GM21576 (cell line): ENCODE measurements around the gene FAM221A.
"Not testable (repeated sequence)": the region's sequence is repeated elsewhere in the genome, so short reads cannot be mapped to it uniquely, and the experiment has no call there.

Source experiments
- ATAC-seq: cut with Tn5 transposase; IDR thresholded peaks from one replicate; pipeline ENCODE4 v1.9.1; 2021; ENCODE audit warnings: mild to moderate bottlenecking, moderate library complexity; ENCODE audit not compliant: unreplicated experiment

FAM221A gene

GRCh38 chr7:23700046-23700445, 20.0 kb downstream of the FAM221A start:
- ATAC-seq = no peak

- no peak for ATAC-seq
Measured at GRCh38 chr7:23709081-23709750, 29.2 kb downstream of the FAM221A start.

DNA sequence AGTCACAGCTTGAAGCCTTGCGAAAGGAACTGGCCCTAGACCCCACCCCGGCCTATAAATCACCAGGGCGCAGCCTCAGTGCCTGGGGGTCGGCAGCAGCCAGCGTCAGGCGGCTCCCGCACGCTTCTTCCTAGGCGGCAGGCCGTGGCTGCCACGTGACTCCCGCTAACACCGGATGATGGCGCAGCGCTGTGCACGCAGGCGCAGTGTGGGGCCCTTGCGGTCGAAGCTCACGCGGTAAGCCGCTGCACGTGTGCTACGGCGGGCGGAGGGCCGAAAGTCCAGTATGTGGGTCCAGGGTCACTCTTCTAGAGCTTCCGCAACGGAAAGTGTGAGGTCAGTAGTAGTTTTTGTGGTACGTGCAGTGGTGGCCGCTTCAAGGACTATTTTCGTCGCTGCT, 30.0 kb downstream of the FAM221A start, which contains the start of gene STK31:
Gene STK31, plus strand, starts transcription at position 220 of the 400 bp plus-strand sequence. Its CDS starts 67 bp downstream, at position 287.
- ATAC-seq = no peak

- no peak for ATAC-seq
Measured at GRCh38 chr7:23712368-23713284, 32.6 kb downstream of the FAM221A start.

DNA sequence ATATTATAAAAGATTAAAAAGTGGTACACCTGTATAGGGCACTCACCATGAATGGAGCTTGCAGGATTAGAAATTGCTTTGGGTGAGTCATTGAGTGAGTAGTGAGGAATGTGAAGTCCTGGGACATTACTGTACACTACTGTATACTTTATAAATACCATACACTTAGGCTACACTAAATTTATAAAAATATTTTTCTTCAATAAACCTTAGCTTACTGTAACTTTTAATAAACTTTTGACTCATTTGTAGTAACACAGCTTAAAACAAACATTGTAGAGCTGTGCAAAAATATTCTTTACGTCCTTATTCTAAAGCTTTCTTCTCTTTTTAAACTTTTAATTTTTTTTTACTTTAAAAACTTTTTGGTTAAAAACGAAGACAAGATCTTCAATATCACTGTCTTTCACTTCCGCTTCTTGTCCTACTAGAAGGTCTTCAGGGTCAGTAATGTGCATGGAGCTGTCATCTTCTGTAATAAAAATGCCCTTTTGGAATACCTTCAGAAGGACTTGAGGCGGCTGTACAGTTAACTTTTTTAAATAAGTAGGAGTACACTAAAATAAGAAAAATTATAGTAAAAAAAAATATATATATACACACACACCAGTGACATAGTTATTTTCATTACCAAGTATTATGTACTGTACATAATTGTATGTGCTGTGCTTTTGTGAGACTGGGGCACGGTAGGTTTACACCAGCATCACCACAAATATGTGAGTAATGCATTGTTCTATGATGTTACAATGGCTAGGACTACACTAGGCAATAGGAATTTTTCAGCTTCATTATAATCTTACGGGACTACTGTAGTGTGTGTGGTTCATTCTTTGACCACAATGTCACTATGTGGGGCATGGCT, 33.5 kb downstream of the FAM221A start:
- no peak for ATAC-seq

DNA sequence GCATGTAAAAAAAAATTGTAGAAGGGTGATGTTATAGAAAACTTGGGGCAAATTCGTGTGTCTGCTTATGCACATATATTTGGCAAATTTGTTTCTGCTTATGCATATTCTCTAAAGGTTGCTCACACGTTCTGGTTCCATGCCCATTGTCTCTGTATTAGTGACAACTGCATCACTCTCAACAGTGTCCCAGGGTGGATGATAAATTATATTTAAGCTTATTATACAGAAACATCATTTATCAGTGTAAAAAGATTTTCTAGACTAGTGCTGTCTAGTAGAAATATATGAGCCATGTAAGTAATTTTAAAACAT, 34.1 kb downstream of the FAM221A start:
- no peak for ATAC-seq

DNA sequence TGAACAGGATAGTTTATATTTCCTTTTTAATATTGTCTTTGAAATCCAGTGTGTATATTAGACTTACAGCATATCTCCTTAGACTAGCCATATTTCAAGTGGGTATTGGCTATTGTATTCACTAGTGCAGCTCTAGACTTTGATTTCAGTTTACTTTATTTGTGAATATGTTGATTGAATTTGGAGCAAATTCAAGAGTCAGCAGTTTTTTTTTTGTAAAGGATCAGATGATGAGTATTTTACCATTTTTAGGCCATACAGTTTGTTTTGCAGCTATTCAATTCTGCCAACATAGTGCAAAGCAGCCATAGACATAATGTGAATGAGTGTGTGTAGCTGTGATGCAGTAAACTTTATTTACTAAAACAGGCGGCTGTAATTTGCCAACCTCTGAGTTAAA, 34.6 kb downstream of the FAM221A start:
- no peak for ATAC-seq

DNA sequence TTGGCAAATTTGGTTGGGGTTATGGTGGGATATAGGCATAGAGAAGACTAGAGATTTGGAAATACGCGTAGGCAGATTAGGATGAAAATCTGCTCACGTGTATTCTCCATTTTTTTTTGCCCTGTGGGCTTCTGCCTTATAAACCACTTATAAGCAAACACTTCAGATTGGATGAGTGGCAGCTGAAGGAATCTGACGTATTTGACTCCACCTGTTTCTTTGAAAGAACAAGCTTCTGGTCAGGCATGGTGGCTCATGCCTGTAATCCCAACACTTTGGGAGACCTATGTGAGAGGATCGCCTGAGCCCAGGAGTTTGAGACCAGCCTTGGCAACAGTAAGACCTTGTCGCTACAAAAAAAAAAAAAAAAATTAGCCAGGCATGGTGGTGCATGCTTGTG, 35.1 kb downstream of the FAM221A start:
- ATAC-seq = no peak

GRCh38 chr7:23717788-23718187, 37.8 kb downstream of the FAM221A start:
- no peak for ATAC-seq

GRCh38 chr7:23721456-23721855, 41.5 kb downstream of the FAM221A start:
- no peak for ATAC-seq

- not testable (repeated sequence) for ATAC-seq
Measured at GRCh38 chr7:23722587-23723216, 42.7 kb downstream of the FAM221A start.

- not testable (repeated sequence) for ATAC-seq
Measured at GRCh38 chr7:23724113-23724512, 44.1 kb downstream of the FAM221A start.

DNA sequence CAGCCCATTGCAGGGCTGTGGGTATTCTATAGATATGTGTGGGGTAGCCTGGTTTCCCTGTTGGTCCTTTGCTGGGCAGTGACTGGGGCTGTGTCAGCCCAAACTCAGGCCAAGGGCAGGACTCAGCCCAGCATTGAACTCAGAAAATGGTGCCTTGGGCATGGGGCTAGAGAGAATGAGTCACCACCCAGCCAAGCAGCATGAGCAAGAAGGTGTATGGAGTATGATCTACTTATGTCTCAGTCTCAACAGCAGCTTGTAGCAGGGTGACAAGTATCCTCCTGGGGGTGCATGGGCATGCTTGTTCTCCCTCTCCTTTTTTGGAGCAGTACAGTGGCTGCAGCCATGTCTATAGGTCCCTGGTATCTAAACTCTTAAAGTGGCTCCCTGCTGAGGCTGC, 62.1 kb downstream of the FAM221A start:
- ATAC-seq = no peak

DNA sequence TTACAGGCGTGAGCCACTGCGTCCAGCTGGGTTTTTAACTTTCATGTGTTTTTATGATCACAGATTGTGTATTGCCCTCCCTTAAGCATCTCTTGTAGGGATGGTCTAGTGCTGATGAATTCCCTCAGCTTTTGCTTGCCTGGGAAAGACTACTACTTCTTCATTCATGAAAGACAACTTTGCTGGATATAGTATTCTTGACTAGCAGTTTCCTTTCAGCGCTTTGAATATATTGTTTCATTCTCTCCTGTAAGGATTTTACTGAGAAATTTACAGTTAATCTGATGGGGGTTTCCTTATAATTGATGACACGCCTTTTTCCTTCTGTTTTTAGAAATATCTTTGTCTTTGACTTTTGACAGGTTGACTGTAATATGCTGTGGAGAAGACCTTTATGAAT, 63.2 kb downstream of the FAM221A start:
- no peak for ATAC-seq

DNA sequence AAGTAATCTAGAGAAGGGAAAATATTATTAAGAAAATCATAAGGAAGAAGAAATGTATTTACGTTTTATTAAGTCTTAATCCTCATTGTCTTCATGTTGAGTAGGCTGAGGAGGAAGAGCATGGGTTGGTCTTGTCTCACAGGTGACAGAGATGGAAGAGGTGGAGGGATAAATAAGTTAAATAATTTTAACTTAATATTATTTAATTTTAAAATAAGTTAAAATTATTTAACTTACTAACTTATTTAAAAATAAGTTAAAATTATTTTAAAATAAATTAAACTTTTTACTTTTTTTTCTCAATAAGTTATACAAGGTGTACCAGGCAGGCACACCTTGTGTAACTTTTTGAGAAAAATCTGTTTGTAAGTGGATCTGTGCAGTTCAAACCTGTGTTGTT, 66.6 kb downstream of the FAM221A start:
- no peak for ATAC-seq

DNA sequence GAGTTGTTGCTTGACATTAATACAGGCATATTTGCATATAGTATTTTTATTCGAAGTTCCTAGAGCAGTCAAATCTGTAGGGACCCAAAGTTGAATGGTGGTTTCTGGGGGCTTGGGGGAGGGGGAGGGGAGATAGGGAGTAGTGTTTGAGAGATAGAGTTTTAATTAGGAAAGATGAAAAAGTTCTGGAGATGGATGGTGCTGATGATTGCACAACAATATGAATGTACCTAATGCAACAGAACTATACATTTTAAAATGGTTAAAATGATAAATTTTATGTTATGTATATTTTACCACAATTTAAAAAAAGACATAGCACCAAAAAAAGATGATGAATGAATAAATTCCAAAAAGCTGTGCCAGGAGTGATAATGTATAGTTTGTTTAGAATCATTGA, 71.9 kb downstream of the FAM221A start:
- ATAC-seq = no peak
